Prostate gland (tissue), 2 donors: ENCODE data around the gene ATP12A. TPM values are rescaled to one million over a fixed set of nuclear protein-coding genes. Genes with fewer than 3 reads are reported as not detected.

Experiments used
- DNase-seq: peaks from one replicate; pipeline ENCODE4 v3.0.0-alpha.2; 2019; ENCODE audit warnings: low spot score
- H3K27ac ChIP-seq, 2 donors: fragments of 200-600 bp; sonication (generic); 2 replicates each; pipeline ENCODE4 v1.5.1; 2017 to 2019
- H3K27me3 ChIP-seq: fragments of 200-600 bp; sonication (generic); replicated peaks from 2 replicates; pipeline ENCODE4 v1.5.1; 2019; ENCODE audit not compliant: insufficient read depth
- H3K36me3 ChIP-seq, 2 donors: fragments of 200-600 bp; sonication (generic); 1 replicate in 1 of 2; 2 replicates in 1 of 2; pipeline versions ENCODE4 v1.5.1 to v1.8.1; 2017 to 2019
- H3K4me1 ChIP-seq: fragments of 200-600 bp; sonication (generic); replicated peaks from 2 replicates; pipeline ENCODE4 v1.5.1; 2019
- H3K4me3 ChIP-seq, 2 donors: fragments of 200-600 bp; sonication (generic); 2 replicates each; pipeline ENCODE4 v1.5.1; 2017 to 2019
- H3K9me3 ChIP-seq: fragments of 200-600 bp; sonication (generic); 2 replicates; pipeline ENCODE4 v1.5.1; 2017
- CTCF ChIP-seq, 4 experiments: fragments of 200-600 bp in 2 of 4; fragments of 450-650 bp in 2 of 4; sonication (generic) in 2 of 4; IDR thresholded peaks; 1 replicate in 3 of 4; 2 replicates in 1 of 4; pipeline ENCODE4 v1.5.1; 2016 to 2019; ENCODE audit warnings: antibody characterized with exemption in 4 of 4, mild to moderate bottlenecking in 2 of 4, moderate library complexity in 2 of 4
- POLR2A ChIP-seq: fragments of 450-650 bp; IDR thresholded peaks from one replicate; pipeline ENCODE4 v1.6.1; 2016; ENCODE audit warnings: antibody characterized with exemption, mild to moderate bottlenecking
- POLR2AphosphoS5 ChIP-seq: sonication (generic); formaldehyde crosslinking; IDR thresholded peaks from one replicate; pipeline ENCODE4 v1.6.1; 2017; ENCODE audit warnings: antibody characterized with exemption
- WGBS: methylation state at CpG from one replicate; pipeline ENCODE4 v1.1.5; 2018; 5-methylcytosine and 5-hydroxymethylcytosine counted together
- intact Hi-C: fragments of 100-400 bp; cut with DNase I; formaldehyde crosslinking; loops from one replicate; pipeline ENCODE4 v1.14.2; 2022
- total RNA-seq, 2 donors: library from RNA; depleted of rRNA; stranded (reverse); fragments of >200 nt; gene quantifications; one replicate each; pipeline ENCODE4 v1.1.0, GENCODE V29; 2016

Gene ATP12A
- total RNA-seq, 2 donors from 2014 or later: 0.09 to 0.91 TPM

GRCh38 chr13:24680921-24681604 is 855 bp downstream of the ATP12A start:
- H3K27ac ChIP-seq: no peak overlapping the region
- 46% methylated on average over 29 of the region's 29 CpGs for WGBS
- peak overlapping the region; percentile 30 to 46 for H3K4me3 ChIP-seq
- no peaks in the 10 kb centered on the region for H3K27me3 ChIP-seq
- intact Hi-C loops: no loop called here
- H3K4me1 ChIP-seq: no peaks in the 10 kb centered on the region
- TF ChIP-seq POLR2A: no peak
- TF ChIP-seq CTCF (IDR thresholded peaks at IDR 0.05): no peak
- no peak for TF ChIP-seq POLR2AphosphoS5
- H3K36me3 ChIP-seq: no peaks in the 10 kb centered on the region
- no peak for DNase-seq
- H3K9me3 ChIP-seq: no peaks in the 10 kb centered on the region

- Histone ChIP-seq H3K27ac (no peak overlapping the region), H3K4me3 (no peak overlapping the region), H3K36me3 (no peaks in the 10 kb centered on the region), H3K9me3 (no peaks in the 10 kb centered on the region), H3K27me3 (no peaks in the 10 kb centered on the region), H3K4me1 (no peaks in the 10 kb centered on the region)
- TF ChIP-seq CTCF (IDR thresholded peaks at IDR 0.05) (no peak), POLR2A (no peak), POLR2AphosphoS5 (no peak)
- intact Hi-C loops: no loop called here
- no peak for DNase-seq
- WGBS: 100% methylated on average over 1 of the region's 1 CpG
Measured at GRCh38 chr13:24681930-24682329, 1.7 kb downstream of the ATP12A start.

GRCh38 chr13:24682353-24682752 is 2.1 kb downstream of the ATP12A start:
- WGBS: 19% methylated on average over 2 of the region's 2 CpGs
- intact Hi-C loops: no loop called here
- Histone ChIP-seq H3K9me3 (no peaks in the 10 kb centered on the region), H3K27ac (no peak overlapping the region), H3K4me1 (no peaks in the 10 kb centered on the region), H3K27me3 (no peaks in the 10 kb centered on the region), H3K4me3 (no peak overlapping the region), H3K36me3 (no peaks in the 10 kb centered on the region)
- no peak for TF ChIP-seq CTCF (IDR thresholded peaks at IDR 0.05)
- no peak for TF ChIP-seq POLR2A
- no peak for TF ChIP-seq POLR2AphosphoS5
- no peak for DNase-seq

GRCh38 chr13:24683351-24683750 is 3.1 kb downstream of the ATP12A start:
- no peak for DNase-seq
- no peak overlapping the region for H3K27ac ChIP-seq
- intact Hi-C loops: no loop called here
- no peaks in the 10 kb centered on the region for H3K9me3 ChIP-seq
- no peak for TF ChIP-seq POLR2A
- WGBS: 51% methylated on average over 5 of the region's 5 CpGs
- no peaks in the 10 kb centered on the region for H3K4me1 ChIP-seq
- no peaks in the 10 kb centered on the region for H3K36me3 ChIP-seq
- no peaks in the 10 kb centered on the region for H3K27me3 ChIP-seq
- no peak overlapping the region for H3K4me3 ChIP-seq

GRCh38 chr13:24683838-24684599 is 3.8 kb downstream of the ATP12A start:
- DNase-seq: peak; percentile 39
- Histone ChIP-seq H3K4me1 (no peaks in the 10 kb centered on the region), H3K27ac (no peak overlapping the region), H3K4me3 (no peak overlapping the region), H3K27me3 (no peaks in the 10 kb centered on the region), H3K36me3 (no peaks in the 10 kb centered on the region), H3K9me3 (no peaks in the 10 kb centered on the region)
- TF ChIP-seq POLR2A (no peak), CTCF (IDR thresholded peaks at IDR 0.05) (peak; percentile 35 to 58 (median 52))
- intact Hi-C loops: no loop called here
- 11% methylated on average over 4 of the region's 4 CpGs for WGBS
